Ascending aorta (tissue), 2 donors: ENCODE results near the gene LETM1. TPM values are rescaled to one million over a fixed set of nuclear protein-coding genes. Genes with fewer than 3 reads are reported as not detected.

Experiments used
- DNase-seq, 2 donors: peaks; one replicate each; pipeline ENCODE4 v3.0.0-alpha.2; 2019; ENCODE audit warnings: low spot score in 2 of 2
- H3K27ac ChIP-seq, 2 donors: fragments of 200-600 bp; sonication (generic); one replicate each; pipeline ENCODE4 v1.5.1; 2016 to 2017; ENCODE audit warnings: mild to moderate bottlenecking in 1 of 2
- H3K27me3 ChIP-seq: fragments of 200-600 bp; sonication (generic); one replicate; pipeline ENCODE4 v1.5.1; 2017
- H3K36me3 ChIP-seq, 2 donors: fragments of 200-600 bp; sonication (generic); one replicate each; pipeline ENCODE4 v1.5.1; 2016
- H3K4me1 ChIP-seq, 2 donors: fragments of 200-600 bp; sonication (generic); one replicate each; pipeline ENCODE4 v1.5.1; 2016 to 2017; ENCODE audit warnings: mild to moderate bottlenecking in 1 of 2
- H3K4me3 ChIP-seq, 2 donors: fragments of 200-600 bp; sonication (generic); one replicate each; pipeline ENCODE4 v1.5.1; 2016 to 2017; ENCODE audit warnings: mild to moderate bottlenecking in 1 of 2
- H3K9me3 ChIP-seq, 2 donors: fragments of 200-600 bp; sonication (generic); one replicate each; pipeline ENCODE4 v1.5.1; 2016
- intact Hi-C: fragments of 100-400 bp; cut with DNase I; formaldehyde crosslinking; loops from one replicate; pipeline ENCODE4 v1.15.1; 2023
- total RNA-seq: library from RNA; depleted of rRNA; stranded (reverse); fragments of >200 nt; gene quantifications from one replicate; pipeline ENCODE4 v1.1.0, GENCODE V29; 2016
- TF ChIP-seq, protein P1 (sequence below), 3 experiments: fragments of 200-600 bp in 2 of 3; fragments of 450-650 bp in 1 of 3; sonication (generic) in 2 of 3; IDR thresholded peaks; one replicate each; pipeline ENCODE4 v1.5.1; 2016 to 2019; ENCODE audit warnings: antibody characterized with exemption in 3 of 3, mild to moderate bottlenecking in 1 of 3, moderate library complexity in 1 of 3

The LETM1 gene
- total RNA-seq, 1 donor from 2014 or later, result 37.7 TPM

DNA sequence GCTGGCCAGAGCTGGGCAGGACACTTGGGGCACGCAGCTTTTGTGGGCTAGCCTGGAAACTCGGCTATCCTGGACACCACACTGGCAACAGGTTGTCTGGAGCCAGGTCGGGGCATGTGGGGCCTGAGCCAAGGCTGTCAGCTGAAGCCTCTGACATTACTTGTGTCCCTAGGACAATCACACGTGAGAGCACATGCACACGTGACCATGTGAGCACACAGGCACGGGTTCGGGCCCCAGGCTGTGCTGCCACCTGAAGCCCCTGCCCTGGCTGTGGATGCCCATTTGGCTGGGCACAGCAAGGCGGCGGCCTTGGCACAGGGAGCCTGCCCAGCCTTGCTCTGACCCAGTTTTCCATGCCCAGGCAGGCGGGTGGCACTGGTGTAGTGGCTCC is 71.6 kb downstream of the LETM1 start:
- H3K27ac ChIP-seq, result no peak overlapping the region
- no peaks in the 10 kb centered on the region for H3K36me3 ChIP-seq
- TF ChIP-seq, protein P1, sequence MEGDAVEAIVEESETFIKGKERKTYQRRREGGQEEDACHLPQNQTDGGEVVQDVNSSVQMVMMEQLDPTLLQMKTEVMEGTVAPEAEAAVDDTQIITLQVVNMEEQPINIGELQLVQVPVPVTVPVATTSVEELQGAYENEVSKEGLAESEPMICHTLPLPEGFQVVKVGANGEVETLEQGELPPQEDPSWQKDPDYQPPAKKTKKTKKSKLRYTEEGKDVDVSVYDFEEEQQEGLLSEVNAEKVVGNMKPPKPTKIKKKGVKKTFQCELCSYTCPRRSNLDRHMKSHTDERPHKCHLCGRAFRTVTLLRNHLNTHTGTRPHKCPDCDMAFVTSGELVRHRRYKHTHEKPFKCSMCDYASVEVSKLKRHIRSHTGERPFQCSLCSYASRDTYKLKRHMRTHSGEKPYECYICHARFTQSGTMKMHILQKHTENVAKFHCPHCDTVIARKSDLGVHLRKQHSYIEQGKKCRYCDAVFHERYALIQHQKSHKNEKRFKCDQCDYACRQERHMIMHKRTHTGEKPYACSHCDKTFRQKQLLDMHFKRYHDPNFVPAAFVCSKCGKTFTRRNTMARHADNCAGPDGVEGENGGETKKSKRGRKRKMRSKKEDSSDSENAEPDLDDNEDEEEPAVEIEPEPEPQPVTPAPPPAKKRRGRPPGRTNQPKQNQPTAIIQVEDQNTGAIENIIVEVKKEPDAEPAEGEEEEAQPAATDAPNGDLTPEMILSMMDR (IDR thresholded peaks at IDR 0.05), result no peak
- no peaks in the 10 kb centered on the region for H3K4me1 ChIP-seq
- intact Hi-C loops, result no loop called here
- no peak for DNase-seq
- no peaks in the 10 kb centered on the region for H3K9me3 ChIP-seq
- no peaks in the 10 kb centered on the region for H3K27me3 ChIP-seq
- H3K4me3 ChIP-seq, result no peak overlapping the region

DNA sequence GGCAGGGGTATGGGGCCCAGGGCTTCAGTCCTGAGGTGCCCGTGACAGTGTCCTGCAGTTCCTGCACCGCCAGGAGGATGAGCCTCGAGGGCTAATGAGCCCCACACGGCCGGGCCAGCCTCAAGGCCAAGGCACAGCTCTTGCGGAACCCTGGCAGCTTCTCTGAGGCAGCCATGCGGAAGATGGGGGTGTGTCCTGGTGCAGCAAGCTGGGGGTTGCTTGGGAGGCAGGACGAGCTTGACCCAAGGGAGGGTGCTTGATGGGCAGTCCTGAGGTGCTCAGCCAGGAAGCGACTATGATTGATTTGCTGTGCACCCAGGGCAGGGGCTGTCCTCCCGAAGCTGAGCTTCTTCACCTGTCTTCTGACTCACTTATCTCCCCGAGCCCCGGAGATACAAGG is 72.0 kb downstream of the LETM1 start:
- TF ChIP-seq, protein P1 (IDR thresholded peaks at IDR 0.05), result no peak
- Histone ChIP-seq H3K4me3 (no peak overlapping the region), H3K27me3 (no peaks in the 10 kb centered on the region), H3K4me1 (no peaks in the 10 kb centered on the region), H3K27ac (no peak overlapping the region), H3K9me3 (no peaks in the 10 kb centered on the region), H3K36me3 (no peaks in the 10 kb centered on the region)
- intact Hi-C loops, result no loop called here
- DNase-seq, result no peak

DNA sequence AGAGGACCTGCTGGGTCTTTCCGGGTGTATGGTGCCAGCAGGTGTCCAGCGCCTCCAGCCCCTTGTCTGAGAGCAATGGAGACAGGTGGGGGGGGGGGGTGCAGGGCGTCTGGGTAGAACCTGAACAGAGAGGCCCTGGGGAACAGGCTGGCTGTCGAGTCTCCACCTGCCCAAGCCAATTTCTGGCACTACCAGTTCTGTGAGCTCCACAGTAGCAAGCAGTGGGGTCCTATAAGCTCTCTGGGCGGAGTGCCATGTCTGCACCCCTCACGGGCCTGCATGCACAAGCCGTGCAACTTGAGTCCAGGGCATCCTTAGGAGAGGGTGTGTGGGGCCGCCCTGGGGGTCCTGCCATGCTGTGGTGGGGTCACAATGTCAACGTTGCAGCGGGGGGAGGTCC is 72.9 kb downstream of the LETM1 start:
- no peaks in the 10 kb centered on the region for H3K9me3 ChIP-seq
- TF ChIP-seq, protein P1 (IDR thresholded peaks at IDR 0.05), result no peak
- no peaks in the 10 kb centered on the region for H3K4me1 ChIP-seq
- H3K4me3 ChIP-seq, result no peak overlapping the region
- intact Hi-C loops, result no loop called here
- no peaks in the 10 kb centered on the region for H3K36me3 ChIP-seq
- no peak for DNase-seq
- no peaks in the 10 kb centered on the region for H3K27me3 ChIP-seq
- H3K27ac ChIP-seq, result no peak overlapping the region

DNA sequence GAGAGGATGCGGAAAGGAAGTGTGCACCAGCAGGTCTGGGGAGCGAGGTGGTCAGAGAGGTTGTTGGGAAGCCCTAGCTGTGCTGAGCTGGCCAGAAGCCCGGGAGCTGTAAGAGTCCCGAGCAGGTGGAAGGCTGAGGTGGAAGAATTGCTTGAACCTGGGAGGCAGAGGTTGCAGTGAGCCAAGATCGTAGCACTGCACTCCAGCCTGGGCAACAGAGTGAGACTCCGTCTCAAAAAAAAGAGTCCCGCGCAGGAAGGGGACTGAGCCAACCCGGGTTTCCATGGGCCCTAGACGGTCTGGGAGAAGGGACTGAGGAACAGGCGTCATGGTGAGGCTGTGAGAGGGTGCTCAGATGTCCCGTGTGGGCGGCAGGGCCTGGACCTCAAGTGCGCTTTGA is 75.5 kb downstream of the LETM1 start:
- intact Hi-C loops, result no loop called here
- Histone ChIP-seq H3K27ac (no peak overlapping the region), H3K4me1 (no peaks in the 10 kb centered on the region), H3K36me3 (no peaks in the 10 kb centered on the region), H3K4me3 (no peak overlapping the region), H3K9me3 (no peaks in the 10 kb centered on the region), H3K27me3 (no peaks in the 10 kb centered on the region)
- no peak for DNase-seq
- TF ChIP-seq, protein P1 (IDR thresholded peaks at IDR 0.05), result no peak

DNA sequence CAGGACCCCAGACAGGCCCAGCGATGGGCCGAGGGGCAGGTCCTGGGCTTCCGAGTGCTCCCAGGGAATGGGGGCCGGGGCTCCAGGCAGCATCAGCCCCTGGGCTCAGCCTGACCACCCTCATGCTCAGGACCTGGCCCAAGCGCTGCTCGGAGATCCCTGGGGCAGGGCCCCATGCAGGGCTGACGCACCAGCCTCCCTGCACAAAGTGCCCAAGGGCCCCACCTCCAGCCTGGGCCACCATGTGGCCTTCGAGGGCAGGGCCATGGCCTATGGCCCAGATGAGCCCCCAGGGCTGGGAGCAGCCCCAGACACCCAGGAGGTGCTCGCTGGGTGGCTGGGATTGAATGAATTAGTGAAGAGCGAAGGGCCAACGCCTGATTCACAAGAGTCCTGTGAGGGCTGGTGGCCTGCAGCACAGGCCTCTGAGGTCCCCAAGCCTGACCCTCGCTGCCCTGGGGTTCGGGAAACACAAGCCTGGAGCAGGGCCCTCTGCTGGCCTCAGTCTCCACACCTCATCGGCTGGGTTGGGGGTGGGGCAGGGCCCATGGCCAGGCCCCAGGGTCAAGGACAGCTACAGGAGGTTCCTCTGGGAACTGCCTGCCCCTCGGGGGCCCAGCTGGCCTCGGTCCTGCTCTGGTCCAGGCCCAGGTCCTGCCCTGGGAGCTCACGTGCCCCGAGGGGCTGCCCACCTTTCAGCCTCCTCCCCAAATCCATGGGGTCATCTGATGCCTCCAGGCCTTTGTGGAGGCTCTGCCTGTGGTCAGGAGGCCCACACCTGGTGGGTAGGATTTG is 76.2 kb downstream of the LETM1 start:
- TF ChIP-seq, protein P1 (IDR thresholded peaks at IDR 0.05), result no peak
- Histone ChIP-seq H3K4me1 (no peaks in the 10 kb centered on the region), H3K36me3 (no peaks in the 10 kb centered on the region), H3K9me3 (no peaks in the 10 kb centered on the region), H3K27ac (no peak overlapping the region), H3K4me3 (no peak overlapping the region), H3K27me3 (no peaks in the 10 kb centered on the region)
- no peak for DNase-seq
- intact Hi-C loops, result no loop called here
